Activated naive CD4-positive, alpha-beta T cell treated with anti-CD3 and anti-CD28 coated beads, Interleukin-2, amount 50 U/mL, for 72 hours (primary cell): ENCODE results near the gene KRTAP5-2. TPM values are rescaled to one million over a fixed set of nuclear protein-coding genes. Genes with fewer than 3 reads are reported as not detected.
"Not testable (repeated sequence)": the region's sequence is repeated elsewhere in the genome, so short reads cannot be mapped to it uniquely, and the experiment has no call there.

ENCODE experiments used
- ATAC-seq, 2 donors: fragments of 150-1000 bp; cut with Tn5 transposase; 2 replicates each; pipeline ENCODE4 v1.10.0; 2021; ENCODE audit warnings: mild to moderate bottlenecking in 2 of 2, moderate library complexity in 2 of 2
- DNase-seq, 2 donors: peaks; one replicate each; pipeline ENCODE4 v3.0.0; 2021 to 2022; ENCODE audit warnings: low spot score in 2 of 2
- H3K27ac Mint-ChIP-seq, 2 donors: one replicate each; pipeline ENCODE4 v1.8.0; 2022; ENCODE audit warnings: mild to moderate bottlenecking in 2 of 2, mixed read lengths in 2 of 2
- H3K36me3 Mint-ChIP-seq, 2 donors: one replicate each; pipeline ENCODE4 v1.8.0; 2022; ENCODE audit warnings: mixed read lengths in 2 of 2
- H3K9me3 Mint-ChIP-seq, 2 donors: one replicate each; pipeline ENCODE4 v1.8.0; 2022; ENCODE audit warnings: mixed read lengths in 2 of 2
- total RNA-seq, 2 donors: library from RNA; stranded (reverse); gene quantifications; one replicate each; pipeline ENCODE4 v1.2.3, GENCODE V29; 2022

The KRTAP5-2 gene
- total RNA-seq, 2 donors from 2014 or later, result not detected

DNA sequence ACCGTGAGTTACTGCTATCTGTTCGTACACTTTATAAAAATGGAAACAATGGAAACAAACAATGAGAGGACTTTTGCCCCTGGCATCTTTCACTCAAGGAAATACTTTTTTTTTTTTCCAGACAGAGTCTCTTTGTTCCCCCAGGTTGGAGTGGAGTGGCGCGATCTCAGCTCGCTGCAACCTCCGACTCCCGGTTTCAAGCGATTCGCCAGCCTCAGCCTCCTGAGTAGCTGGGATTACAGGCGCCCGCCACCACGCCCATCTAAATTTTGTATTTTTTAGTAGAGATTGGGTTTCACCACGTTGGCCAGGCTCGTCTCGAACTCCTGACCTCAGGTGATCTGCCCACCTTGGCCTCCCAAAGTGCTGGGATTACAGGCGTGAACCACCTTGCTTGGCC lies 22.3 kb downstream of the KRTAP5-2 start:
- DNase-seq, ATAC-seq, H3K9me3 Mint-ChIP-seq, H3K36me3 Mint-ChIP-seq, H3K27ac Mint-ChIP-seq: not testable (repeated sequence)

GRCh38 chr11:1574933-1575242 lies 23.2 kb downstream of the KRTAP5-2 start:
- no peak for DNase-seq
- Mint-ChIP-seq H3K27ac (no peak overlapping the region), H3K36me3 (peaks cover 0 to 5% of the 10 kb centered on the region in 2 donors), H3K9me3 (no peaks in the 10 kb centered on the region)
- ATAC-seq, result no peak

DNA sequence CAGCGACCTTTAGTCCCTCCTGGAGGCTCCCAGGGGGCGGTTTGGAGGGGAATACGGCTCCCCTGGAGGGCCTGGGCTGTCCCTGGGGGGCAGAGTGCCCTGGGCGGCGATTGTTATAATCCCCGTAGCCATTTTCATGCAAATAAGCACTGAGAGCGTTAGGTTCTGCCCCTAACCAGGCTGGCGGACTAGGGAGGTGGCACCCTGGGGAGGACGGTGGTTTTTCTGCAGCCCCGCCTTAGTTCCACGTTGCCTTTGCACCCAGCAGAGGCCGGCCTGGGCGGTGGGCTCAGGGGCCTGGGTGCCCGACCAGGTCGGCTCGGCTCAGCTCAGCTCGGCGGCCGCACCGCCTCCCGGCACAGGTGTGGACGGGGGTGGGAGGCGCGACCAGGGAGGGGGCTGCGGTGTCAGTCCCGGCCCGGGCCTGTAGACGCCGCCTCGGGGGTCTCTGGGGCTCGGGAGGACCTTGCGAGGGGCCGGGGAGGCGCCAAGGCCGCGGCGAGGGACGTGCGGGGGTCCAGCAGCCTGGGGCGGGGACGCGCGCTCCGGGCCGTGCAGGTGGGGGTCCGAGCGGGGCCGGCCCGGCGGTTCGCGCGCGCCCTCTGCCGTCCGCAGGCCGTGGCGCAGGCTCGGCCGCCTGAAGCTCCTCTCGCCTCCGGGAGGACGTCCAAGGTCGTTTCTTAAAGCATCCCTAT lies 23.7 kb downstream of the KRTAP5-2 start:
- ATAC-seq (peak; percentile 51 to 56), DNase-seq (peak; percentile 72 to 75)
- H3K9me3 Mint-ChIP-seq, result no peaks in the 10 kb centered on the region
- no peak overlapping the region for H3K27ac Mint-ChIP-seq
- H3K36me3 Mint-ChIP-seq, result peaks cover 0 to 5% of the 10 kb centered on the region in 2 donors

- Mint-ChIP-seq H3K27ac (no peak overlapping the region), H3K9me3 (no peaks in the 10 kb centered on the region), H3K36me3 (peaks cover 0 to 5% of the 10 kb centered on the region in 2 donors)
- ATAC-seq, result peak in 1 of 2 donors; percentile 1
- DNase-seq, result no peak
Measured at GRCh38 chr11:1573903-1574237, 24.2 kb downstream of the KRTAP5-2 start.

- DNase-seq (peak in 1 of 2 donors; percentile 76), ATAC-seq (peak; percentile 9 to 71)
- Mint-ChIP-seq H3K36me3 (peaks cover 0 to 3% of the 10 kb centered on the region in 2 donors), H3K27ac (no peak overlapping the region), H3K9me3 (no peaks in the 10 kb centered on the region)
Measured at GRCh38 chr11:1573077-1573902, 24.8 kb downstream of the KRTAP5-2 start.

- DNase-seq (peak; percentile 89 to 90), ATAC-seq (peak; percentile 73 to 83)
- Mint-ChIP-seq H3K9me3 (no peaks in the 10 kb centered on the region), H3K27ac (no peak within 1 kb of the TSS), H3K36me3 (no peaks in the 10 kb centered on the region)
Measured at GRCh38 chr11:1572197-1573076, 25.7 kb downstream of the KRTAP5-2 start, which contains the start of gene DUSP8. Gene DUSP8 (minus strand): TSS chr11:1572271. CDS start chr11:1565826, 6,445 bp downstream.

GRCh38 chr11:1571760-1572196 lies 26.3 kb downstream of the KRTAP5-2 start:
- ATAC-seq, result peak; percentile 9 to 18
- Mint-ChIP-seq H3K36me3 (no peaks in the 10 kb centered on the region), H3K9me3 (no peaks in the 10 kb centered on the region), H3K27ac (no peak overlapping the region)
- no peak for DNase-seq

- DNase-seq, result no peak
- no peak overlapping the region for H3K27ac Mint-ChIP-seq
Measured at GRCh38 chr11:1570896-1571759, 27.0 kb downstream of the KRTAP5-2 start.

DNA sequence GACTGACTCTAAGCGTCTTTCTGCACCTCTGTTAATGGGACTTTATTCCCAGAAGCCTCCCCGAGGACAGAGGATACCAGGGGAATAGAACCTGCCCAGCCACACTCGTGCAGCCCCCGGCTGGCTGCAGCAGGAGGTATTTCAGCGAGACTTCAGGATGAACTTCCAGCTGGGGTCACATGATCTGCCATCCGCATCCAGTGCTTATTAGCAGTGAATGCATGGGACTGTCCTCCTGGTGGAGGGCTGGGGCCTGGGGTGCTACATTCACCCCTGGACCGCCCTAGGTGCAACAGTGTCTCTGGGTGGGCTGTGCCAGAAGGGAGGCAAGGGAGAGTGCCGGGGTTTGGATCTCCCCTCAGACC lies 27.6 kb downstream of the KRTAP5-2 start:
- H3K9me3 Mint-ChIP-seq, result no peaks in the 10 kb centered on the region
- H3K36me3 Mint-ChIP-seq, result no peaks in the 10 kb centered on the region
- DNase-seq, result no peak
- H3K27ac Mint-ChIP-seq, result no peak overlapping the region
- ATAC-seq, result no peak

More at GRCh38 chr11:1570896-1571759, 27.0 kb downstream of the KRTAP5-2 start:
- no peak for ATAC-seq
- H3K36me3 Mint-ChIP-seq, result no peaks in the 10 kb centered on the region
- H3K9me3 Mint-ChIP-seq, result no peaks in the 10 kb centered on the region

DNA sequence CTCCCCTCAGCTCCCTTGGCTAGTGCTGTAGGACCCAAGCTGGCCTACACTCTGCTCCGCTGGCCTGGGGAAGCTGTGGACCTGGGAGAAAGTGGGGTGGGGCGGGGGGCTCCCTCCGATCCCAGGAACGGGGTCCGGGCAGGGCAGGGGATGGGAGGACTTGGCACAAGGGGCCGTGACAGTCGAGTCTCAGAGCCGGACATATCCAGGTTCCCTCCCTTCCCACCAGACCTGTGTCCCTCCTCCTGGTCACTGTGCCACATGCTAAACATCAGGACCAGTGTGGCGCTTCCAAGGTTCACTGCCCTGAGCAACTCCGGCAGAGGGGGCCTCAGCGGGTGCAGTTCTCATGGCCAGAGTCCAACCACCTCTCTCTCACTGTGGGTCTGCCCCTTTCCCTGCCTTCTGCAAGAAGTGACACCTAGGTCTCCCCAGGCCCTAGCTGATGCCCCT lies 28.1 kb downstream of the KRTAP5-2 start:
- H3K27ac Mint-ChIP-seq, result no peak overlapping the region
- no peaks in the 10 kb centered on the region for H3K9me3 Mint-ChIP-seq
- H3K36me3 Mint-ChIP-seq, result no peaks in the 10 kb centered on the region
- DNase-seq (no peak), ATAC-seq (no peak)

- Mint-ChIP-seq H3K9me3 (no peaks in the 10 kb centered on the region), H3K27ac (no peak overlapping the region), H3K36me3 (no peaks in the 10 kb centered on the region)
- ATAC-seq (no peak), DNase-seq (no peak)
Measured at GRCh38 chr11:1569251-1569780, 28.8 kb downstream of the KRTAP5-2 start.

DNA sequence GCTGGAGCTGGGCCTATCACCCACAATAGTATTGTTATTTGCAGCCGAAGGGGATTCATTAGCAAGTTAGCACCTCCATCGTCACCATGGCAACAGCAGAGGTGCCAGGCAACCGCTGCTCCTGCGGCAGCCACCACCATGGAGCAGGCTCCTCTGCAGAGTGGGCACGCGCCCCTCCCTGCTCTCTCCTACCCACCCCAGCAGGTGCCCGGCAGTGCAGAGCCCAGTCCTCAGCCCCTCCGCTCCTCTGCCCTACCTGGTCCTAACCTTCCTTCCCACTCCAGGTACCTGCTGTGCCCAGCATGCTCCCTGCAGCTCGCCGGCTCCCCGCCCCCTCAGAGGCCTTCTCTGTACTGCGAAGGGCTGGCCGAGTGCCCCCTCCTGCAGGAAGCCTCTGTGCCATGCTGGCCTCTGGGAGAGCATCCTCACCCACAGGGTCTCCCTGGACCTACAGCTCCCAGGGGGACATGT lies 29.6 kb downstream of the KRTAP5-2 start:
- H3K27ac Mint-ChIP-seq, result no peak overlapping the region
- DNase-seq (no peak), ATAC-seq (no peak)
- no peaks in the 10 kb centered on the region for H3K9me3 Mint-ChIP-seq
- no peaks in the 10 kb centered on the region for H3K36me3 Mint-ChIP-seq

DNA sequence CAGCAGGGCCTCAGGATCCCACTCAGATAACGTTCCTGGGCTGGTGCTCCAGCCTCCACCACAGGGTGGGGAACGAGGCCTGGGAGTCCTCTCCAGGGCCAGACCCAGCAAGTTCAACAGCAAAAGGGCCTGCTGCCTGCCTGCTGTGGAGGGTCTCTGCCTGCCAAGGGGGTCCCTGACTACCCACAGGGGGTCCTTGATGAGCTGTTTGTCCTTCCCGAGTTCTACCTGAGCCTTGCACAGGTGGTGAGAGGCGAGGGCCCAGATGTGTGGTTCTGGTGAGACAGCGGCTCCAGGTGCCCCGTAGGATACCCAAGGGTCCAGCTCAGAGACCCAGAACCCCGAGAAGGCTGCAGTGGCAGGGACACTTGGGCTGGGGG lies 30.4 kb downstream of the KRTAP5-2 start:
- H3K36me3 Mint-ChIP-seq, result no peaks in the 10 kb centered on the region
- DNase-seq (no peak), ATAC-seq (no peak)
- no peak overlapping the region for H3K27ac Mint-ChIP-seq
- H3K9me3 Mint-ChIP-seq, result no peaks in the 10 kb centered on the region

DNA sequence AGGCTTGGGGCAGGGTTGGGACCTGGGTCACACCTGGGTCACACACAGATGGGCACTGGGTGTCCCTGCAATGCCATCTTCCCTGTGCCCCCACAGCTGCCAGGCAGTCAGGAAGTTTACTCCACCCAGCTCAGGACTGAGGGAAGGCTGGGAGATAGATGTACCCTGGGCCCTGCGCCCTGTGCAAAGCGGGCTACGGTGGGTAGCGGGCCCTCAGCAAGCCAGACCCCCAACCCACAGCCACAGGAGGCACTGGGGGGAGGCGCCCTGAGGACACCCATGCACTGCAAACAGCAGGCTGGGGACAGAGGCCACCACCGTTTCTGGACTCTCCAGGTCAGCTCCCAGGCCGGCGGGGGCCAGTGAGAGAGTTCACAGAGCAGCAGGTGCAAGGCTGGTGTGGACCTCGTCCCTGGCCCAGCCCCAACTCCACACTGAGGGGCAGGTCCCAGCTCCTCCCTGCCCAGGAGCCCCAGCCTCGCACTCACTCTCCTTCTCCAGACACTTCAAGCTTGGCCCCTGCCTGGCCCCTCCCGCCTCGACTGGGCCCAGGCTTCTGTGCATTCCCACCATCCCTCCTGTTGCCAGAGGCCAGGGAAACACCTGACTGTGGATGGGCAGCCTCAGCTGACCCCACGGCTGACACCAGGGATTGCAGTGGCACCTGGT lies 30.9 kb downstream of the KRTAP5-2 start:
- Mint-ChIP-seq H3K9me3 (no peaks in the 10 kb centered on the region), H3K27ac (no peak overlapping the region), H3K36me3 (no peaks in the 10 kb centered on the region)

GRCh38 chr11:1566381-1567051 lies 31.6 kb downstream of the KRTAP5-2 start:
- no peak for DNase-seq
- H3K9me3 Mint-ChIP-seq, result no peaks in the 10 kb centered on the region
- no peak overlapping the region for H3K27ac Mint-ChIP-seq
- ATAC-seq, result no peak
- no peaks in the 10 kb centered on the region for H3K36me3 Mint-ChIP-seq

More for the DNA sequence above, 30.9 kb downstream of the KRTAP5-2 start:
- no peak for DNase-seq
- no peak for ATAC-seq
